ENCODE measurements around the gene RHOB.
"Not testable (repeated sequence)": the region's sequence is repeated elsewhere in the genome, so short reads cannot be mapped to it uniquely, and the experiment has no call there.

Gene RHOB

DNA sequence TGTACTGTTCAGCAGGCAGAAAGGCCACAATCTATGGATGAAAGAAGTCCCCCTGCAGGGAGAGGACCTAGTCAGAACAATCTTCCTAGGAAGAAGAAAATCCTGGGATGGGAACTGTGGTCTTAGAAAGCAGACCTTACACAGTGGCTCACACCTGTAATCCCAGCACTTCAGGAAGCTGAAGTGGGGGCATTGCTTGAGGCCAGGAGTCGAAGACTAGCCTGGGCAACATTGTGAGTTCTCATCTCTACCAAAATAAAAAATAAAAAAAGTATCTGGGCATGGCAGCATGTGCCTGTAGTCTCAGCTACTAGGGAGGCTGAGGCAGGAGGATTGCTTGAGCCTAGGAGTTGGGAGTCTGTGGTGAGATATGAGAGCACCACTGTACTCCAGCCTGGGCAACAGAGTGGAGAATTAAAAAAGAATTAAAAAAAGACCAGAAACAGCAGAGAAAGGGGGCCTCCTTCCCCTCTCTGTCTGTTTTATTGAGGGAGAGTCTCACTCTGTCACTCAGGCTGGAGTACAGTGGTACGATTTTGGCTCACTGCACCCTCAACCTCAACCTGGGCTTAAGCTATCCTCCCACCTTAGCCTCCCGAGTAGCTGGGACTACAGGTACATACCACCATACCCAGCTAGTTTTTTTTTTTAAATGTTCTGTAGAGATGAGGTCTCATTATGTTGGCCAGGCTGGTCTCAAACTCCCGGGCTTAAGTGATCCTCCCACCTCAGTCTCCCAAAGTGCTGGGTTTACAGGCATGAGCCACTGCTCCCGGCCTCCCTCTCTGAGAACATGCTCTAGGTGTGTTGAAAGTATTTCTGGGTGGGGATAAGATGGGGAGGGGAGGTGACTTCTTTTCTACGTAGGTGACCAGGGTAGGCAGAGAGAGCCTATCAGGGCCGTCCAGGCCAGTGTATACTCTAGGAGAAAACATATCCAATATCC is 7.4 kb downstream of the RHOB start:
- DNase-seq, result peak; percentile 2
- TF ChIP-seq, protein P1, sequence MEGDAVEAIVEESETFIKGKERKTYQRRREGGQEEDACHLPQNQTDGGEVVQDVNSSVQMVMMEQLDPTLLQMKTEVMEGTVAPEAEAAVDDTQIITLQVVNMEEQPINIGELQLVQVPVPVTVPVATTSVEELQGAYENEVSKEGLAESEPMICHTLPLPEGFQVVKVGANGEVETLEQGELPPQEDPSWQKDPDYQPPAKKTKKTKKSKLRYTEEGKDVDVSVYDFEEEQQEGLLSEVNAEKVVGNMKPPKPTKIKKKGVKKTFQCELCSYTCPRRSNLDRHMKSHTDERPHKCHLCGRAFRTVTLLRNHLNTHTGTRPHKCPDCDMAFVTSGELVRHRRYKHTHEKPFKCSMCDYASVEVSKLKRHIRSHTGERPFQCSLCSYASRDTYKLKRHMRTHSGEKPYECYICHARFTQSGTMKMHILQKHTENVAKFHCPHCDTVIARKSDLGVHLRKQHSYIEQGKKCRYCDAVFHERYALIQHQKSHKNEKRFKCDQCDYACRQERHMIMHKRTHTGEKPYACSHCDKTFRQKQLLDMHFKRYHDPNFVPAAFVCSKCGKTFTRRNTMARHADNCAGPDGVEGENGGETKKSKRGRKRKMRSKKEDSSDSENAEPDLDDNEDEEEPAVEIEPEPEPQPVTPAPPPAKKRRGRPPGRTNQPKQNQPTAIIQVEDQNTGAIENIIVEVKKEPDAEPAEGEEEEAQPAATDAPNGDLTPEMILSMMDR (IDR thresholded peaks at IDR 0.05; ENCODE audit: low read depth, low read length), result no peak
- Histone ChIP-seq H3K27me3 (ENCODE audit: insufficient read depth, low read depth, severe bottlenecking) (no peaks in the 10 kb centered on the region), H3K27ac (no peak overlapping the region), H3K9me3 (ENCODE audit: severe bottlenecking) (no peaks in the 10 kb centered on the region), H3K4me3 (ENCODE audit: low read depth, low read length) (no peak overlapping the region), H3K36me3 (peaks cover 5% of the 10 kb centered on the region)

DNA sequence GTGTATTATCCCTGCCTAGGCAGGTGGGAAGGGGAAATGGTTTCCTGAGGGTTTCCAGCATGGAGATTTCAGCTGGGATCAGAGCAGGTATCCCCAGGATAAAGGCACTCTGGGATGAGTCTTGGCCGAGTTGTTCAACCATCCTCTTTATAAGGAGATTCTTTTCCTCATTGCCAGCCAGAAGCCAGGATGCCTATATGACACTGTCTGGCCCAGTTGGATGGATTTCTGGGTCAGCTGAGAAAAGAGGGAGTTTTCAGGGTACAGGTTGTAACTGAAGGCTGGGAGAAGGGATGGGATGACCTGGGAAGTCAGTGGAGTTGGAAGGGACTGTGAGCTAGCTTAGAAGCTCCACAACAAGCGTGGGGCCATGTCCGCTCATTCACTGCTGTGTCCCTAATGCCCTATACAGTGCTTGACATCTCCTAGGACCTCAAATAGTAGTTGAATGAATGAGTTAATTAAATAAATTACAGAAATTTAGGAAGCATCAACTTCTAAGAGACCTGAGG is 8.3 kb downstream of the RHOB start:
- peak; percentile 2 for DNase-seq
- Histone ChIP-seq H3K9me3 (ENCODE audit: severe bottlenecking) (no peaks in the 10 kb centered on the region), H3K4me3 (ENCODE audit: low read depth, low read length) (no peak overlapping the region), H3K27ac (no peak overlapping the region), H3K36me3 (no peaks in the 10 kb centered on the region), H3K27me3 (ENCODE audit: insufficient read depth, low read depth, severe bottlenecking) (no peaks in the 10 kb centered on the region)
- TF ChIP-seq, protein P1 (IDR thresholded peaks at IDR 0.05; ENCODE audit: low read depth, low read length), result no peak

DNA sequence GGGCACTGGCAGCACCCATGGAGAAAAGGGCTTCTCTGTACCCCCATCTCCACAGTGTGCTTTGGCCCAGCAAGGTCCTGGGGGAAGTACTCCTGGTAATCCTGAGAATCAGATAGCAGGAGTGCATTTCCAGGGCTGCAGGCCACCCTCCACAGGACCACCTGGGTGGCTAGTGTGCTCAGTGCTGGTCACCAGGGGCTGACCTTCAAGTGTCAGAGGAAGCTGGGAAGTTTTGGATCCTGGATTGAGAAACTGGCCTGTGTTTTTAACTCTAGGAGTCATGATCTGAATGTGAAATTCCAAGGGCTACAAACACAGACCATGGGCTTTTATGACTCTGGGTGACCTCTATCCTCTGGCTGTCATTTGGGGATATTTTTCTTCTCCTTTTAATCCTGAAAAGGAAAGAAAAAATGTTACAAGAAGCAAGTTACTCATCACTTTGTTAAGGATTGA is 9.3 kb downstream of the RHOB start:
- no peaks in the 10 kb centered on the region for H3K27me3 ChIP-seq (ENCODE audit: insufficient read depth, low read depth, severe bottlenecking)
- no peaks in the 10 kb centered on the region for H3K9me3 ChIP-seq (ENCODE audit: severe bottlenecking)
- H3K4me3 ChIP-seq (ENCODE audit: low read depth, low read length), result no peak overlapping the region
- no peak overlapping the region for H3K27ac ChIP-seq
- DNase-seq, result peak; percentile 3
- TF ChIP-seq, protein P1 (IDR thresholded peaks at IDR 0.05; ENCODE audit: low read depth, low read length), result no peak
- no peaks in the 10 kb centered on the region for H3K36me3 ChIP-seq

DNA sequence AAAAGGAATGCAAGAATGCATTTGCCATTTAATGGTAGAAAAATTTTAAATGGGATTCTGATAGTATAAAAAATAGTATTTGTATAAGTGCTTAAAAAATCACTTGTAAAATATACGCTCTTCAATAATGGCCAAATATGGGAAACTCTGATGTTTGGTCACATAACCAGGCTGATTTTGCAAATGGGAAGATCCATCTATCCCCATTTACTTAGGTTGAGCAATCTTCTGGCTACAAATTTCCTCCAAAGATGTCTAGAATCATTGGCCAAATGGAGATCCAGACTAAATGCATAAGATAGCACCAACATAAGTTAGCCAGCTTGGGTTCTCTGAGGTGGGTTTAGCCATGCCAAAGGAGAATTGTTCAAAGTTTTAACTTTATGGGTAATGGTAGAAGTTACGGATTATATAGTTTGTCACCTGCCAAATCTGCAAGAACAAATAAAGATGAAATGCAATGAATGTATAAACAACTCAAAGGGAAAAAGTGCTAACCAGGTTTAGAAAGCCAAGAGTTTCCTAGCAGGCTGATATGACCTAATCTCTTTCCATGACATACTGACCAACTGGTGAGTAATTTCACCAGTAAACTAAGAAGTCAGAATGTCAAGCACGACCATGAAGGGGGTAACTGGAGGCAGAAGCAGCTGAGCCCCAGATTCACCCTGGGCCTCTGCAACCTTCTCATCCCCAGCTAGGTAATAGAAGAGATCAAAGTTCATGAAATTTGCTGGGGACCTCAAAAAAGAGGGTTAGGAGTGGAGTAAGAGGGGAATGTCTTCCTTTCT is 10.0 kb downstream of the RHOB start:
- Histone ChIP-seq H3K27ac (no peak overlapping the region), H3K27me3 (ENCODE audit: insufficient read depth, low read depth, severe bottlenecking) (no peaks in the 10 kb centered on the region), H3K9me3 (ENCODE audit: severe bottlenecking) (no peaks in the 10 kb centered on the region), H3K36me3 (no peaks in the 10 kb centered on the region), H3K4me3 (ENCODE audit: low read depth, low read length) (no peak overlapping the region)
- peak; percentile 2 for DNase-seq
- TF ChIP-seq, protein P1 (IDR thresholded peaks at IDR 0.05; ENCODE audit: low read depth, low read length), result no peak

DNA sequence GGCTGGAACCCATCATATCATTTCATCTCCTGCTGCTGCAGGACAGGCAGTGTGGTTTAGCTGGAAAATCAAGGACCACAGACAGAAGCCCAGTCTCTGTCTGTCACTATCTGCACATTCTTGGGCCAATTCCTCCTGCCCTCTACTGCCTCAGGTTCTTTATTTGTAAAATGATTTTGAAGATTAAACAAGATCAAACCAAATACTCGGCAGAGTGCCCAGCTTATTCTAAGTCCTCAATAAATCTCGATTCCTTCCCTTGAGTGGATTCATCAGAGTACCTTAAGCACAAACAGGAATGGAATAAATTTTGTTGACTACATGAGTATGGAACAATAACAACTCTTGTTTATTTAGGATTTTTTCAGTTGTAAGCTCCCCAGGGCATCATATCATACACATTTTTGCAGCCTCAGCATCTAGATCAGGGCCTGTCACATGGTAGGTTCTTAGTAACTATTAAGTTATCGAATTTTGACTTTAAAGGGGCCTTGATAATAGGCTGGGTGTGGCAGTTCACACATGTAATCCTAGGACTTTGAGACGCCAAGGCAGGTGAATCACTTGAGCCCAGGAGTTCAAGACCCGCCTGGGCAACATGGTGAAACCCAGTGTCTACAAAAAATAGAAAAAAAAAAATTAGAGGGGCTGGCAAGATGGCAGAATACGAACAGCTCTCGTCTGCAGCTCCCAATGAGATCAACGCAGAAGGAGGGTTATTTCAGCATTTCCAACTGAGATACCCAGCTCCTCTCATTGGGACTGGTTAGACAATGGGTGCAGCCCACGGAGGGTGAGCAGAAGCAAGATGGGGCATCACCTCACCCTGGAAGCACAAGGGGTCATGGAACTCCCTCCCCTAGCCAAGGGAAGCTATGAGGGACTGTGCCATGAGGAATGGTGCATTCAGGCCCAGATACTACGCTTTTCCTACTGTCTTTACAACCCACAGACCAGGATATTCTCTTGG is 11.1 kb downstream of the RHOB start:
- Histone ChIP-seq H3K9me3 (ENCODE audit: severe bottlenecking) (no peaks in the 10 kb centered on the region), H3K36me3 (no peaks in the 10 kb centered on the region), H3K27me3 (ENCODE audit: insufficient read depth, low read depth, severe bottlenecking) (no peaks in the 10 kb centered on the region), H3K27ac (no peak overlapping the region), H3K4me3 (ENCODE audit: low read depth, low read length) (no peak overlapping the region)
- TF ChIP-seq, protein P1 (IDR thresholded peaks at IDR 0.05; ENCODE audit: low read depth, low read length), result no peak
- peak; percentile 4 for DNase-seq

DNA sequence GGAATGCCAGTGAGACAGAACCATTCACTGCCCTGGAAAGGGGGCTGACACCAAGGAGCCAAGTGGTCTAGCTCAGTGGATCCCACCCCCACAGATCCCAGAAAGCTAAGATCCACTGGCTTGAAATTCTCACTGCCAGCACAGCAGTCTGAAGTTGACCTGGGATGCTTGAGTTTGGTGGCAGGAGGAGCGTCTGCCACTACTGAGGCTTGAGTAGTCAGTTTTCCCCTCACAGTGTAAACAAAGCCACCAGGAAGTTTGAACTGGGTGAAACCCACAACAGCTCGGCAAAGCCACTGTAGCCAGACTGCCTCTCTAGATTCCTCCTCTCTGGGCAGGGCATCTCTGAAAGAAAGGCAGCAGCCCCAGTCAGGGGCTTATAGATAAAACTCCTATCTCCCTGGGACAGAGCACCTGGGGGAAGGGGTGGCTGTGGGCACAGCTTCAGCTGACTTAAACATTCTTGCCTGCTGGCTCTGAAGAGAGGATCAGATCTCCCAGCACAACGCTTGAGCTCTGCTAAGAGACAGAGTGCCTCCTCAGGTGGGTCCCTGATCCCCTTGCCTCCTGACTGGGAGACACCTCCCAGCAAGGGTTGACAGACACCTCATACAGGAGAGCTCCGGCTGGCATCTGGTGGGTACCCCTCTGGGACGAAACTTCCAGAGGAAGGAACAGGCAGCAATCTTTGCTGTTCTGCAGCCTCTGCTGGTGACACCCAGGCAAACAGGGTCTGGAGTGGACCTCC is 12.0 kb downstream of the RHOB start:
- not testable (repeated sequence) for H3K4me3 ChIP-seq (ENCODE audit: low read depth, low read length); H3K36me3 ChIP-seq; H3K27ac ChIP-seq; H3K27me3 ChIP-seq (ENCODE audit: insufficient read depth, low read depth, severe bottlenecking); H3K9me3 ChIP-seq (ENCODE audit: severe bottlenecking)
- DNase-seq, result peak; percentile 6

Measured in WERI-Rb-1 (cell line).